AG08396 (cell line): Measurements from ENCODE around the gene FIG4.
"Not testable (repeated sequence)": the region's sequence is repeated elsewhere in the genome, so short reads cannot be mapped to it uniquely, and the experiment has no call there.

Experiments
- DNase-seq: peaks from one replicate; pipeline ENCODE4 v3.0.0; 2012; ENCODE audit warnings: low spot score, mixed read lengths

FIG4 gene

DNA sequence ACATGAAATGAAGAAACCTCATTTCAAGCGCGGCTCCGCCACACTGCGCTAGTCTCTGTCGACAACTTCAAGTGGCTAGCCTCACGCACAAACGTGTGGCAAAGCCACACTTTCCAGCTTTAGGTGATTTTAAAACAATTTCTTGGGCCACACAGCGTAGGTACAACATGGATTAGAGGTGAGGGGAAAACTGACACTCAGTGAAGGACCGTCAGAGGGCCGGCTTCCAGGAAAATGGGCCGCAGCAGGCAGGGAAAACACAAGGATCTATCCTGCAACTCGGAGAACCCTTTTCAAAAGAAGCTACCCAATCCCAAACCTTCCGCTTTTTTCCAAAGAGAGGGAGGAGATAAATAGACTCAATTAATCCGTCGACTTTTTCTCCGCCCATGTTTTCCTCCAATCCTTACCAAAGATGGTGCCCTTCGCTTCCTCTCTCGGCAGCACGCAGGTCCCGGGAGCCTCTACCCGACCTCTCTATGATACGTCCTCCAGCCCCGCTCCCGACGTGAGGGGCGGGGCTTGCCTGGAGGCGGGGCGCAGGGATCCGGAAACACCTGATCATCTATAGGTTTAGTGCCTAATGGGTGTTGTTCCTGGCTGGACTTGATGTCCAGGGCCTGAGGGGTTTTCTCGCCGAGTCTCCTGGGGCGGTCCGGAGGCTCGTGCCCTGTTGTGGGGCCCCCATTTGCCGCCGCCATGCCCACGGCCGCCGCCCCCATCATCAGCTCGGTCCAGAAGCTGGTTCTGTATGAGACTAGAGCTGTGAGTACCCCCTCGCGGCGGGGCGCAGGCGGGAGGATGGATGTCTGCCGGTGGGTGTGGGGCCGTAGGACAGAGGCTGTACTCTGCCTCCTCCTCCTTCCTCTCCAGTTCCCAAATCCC lies at the start of gene FIG4, which contains the start of gene AK9:
FIG4 (plus strand) TSS at position 560 of the 885 bp plus-strand sequence; CDS start at position 700, 140 bp downstream.
AK9 (minus strand) TSS at position 466 of the 885 bp plus-strand sequence. CDS start 15,457 bp downstream, outside the sequence.
- peak; percentile 90 for DNase-seq

GRCh38 chr6:109644131-109644530 lies 47.0 kb upstream of the FIG4 start:
- DNase-seq: no peak

DNA sequence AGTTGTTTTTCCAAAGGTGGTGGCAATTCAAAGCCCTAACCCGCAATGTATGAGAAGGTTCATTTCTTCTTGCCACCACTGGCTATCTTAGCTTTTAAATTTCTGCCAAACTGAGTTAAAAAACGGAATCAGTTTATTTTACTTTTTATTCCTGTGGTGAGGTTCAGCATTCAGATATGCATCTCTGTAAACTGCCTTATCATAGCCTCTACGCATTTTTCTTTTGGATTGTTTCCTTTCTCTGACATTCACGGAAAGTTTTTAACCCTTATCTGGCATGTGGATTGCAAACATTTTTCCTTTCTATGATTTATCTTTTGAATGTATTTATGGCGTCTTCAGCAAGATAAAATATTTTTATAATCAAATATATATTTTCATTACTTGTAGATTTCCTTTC lies 37.8 kb upstream of the FIG4 start:
- DNase-seq: no peak

- no peak for DNase-seq
Measured at GRCh38 chr6:109655761-109656262, 35.3 kb upstream of the FIG4 start.

- no peak for DNase-seq
Measured at GRCh38 chr6:109660526-109661320, 30.4 kb upstream of the FIG4 start.

DNA sequence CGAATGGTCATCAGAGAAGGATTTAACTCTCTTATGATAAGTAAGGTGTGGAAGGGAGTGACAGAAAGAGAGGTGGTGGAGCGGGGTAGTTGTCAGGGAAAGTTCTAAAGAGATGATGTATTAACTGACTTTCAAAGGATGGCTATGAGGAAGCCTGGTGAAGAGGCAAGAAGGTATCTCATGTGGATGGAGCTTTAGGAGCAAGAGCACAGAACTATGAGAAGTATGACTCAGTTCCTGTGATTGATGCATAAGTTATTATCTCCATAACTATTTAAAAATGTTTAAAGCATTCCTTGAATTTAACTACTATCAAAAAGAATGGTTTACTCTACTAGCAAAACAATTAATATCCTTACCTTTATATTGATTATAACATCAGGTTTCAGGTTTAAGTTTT lies 28.9 kb upstream of the FIG4 start:
- DNase-seq: no peak

DNA sequence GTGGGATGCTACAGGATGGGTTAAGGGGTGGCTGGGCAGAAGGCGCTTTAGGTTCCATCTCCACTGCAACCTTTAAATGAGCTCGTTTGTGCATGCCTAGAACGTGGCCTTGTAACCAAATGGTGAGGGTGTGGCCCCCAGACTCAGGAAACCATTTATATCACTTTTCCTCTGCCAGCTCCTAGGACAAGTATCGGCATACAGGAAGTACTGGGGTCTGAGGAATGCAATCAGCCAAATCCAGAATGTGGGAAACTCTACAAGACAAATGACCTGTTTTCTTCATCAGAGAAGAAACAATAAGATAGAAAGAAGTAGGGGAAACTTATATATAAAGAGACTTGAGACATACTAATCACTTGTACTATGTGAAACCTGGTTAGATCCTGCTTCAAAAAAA lies 21.3 kb upstream of the FIG4 start:
- no peak for DNase-seq

GRCh38 chr6:109671733-109672132 lies 19.4 kb upstream of the FIG4 start:
- no peak for DNase-seq

GRCh38 chr6:109672175-109672574 lies 18.9 kb upstream of the FIG4 start:
- DNase-seq: no peak

- no peak for DNase-seq
Measured at GRCh38 chr6:109672839-109673238, 18.3 kb upstream of the FIG4 start.

DNA sequence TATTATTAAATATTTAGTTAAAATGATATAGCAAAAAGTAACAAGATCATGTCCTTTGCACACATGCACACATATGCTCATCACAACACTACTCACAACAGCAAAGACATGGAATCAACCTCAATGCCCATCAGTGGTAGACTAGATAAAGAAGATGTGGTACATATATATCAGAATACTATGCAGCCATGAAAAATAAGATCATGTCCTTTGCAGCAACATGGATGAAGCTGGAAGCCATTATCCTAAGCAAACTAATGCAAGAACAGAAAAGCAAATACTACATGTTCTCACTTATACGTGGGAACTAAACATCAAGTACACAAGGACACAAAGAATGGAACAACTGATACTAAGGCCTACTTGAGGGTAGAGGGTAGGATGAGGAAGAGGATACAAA lies 14.4 kb upstream of the FIG4 start:
- no peak for DNase-seq

GRCh38 chr6:109678240-109678639 lies 12.9 kb upstream of the FIG4 start:
- DNase-seq: no peak

GRCh38 chr6:109678661-109679505 lies 12.2 kb upstream of the FIG4 start:
- DNase-seq: not testable (repeated sequence)

- no peak for DNase-seq
Measured at GRCh38 chr6:109686566-109687265, 4.4 kb upstream of the FIG4 start.

GRCh38 chr6:109687271-109687761 lies 3.8 kb upstream of the FIG4 start:
- DNase-seq: peak; percentile 66

DNA sequence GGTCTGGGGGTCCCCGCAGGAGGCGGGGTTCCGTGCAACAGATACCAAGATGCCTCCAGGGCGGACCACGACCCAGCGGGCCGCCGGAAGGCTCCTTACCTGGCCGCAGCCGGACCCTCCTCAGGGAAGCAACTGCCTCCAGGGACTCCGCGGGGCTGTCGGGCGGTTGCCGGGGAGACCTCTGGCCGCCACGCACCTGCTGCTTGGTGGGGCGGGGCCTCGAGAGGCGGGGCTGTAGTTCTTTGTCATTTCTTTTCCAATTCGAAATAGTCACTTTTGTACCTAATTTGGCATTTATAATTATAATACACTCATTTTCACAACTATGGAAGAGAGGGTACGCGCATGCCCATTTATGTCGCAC lies 741 bp upstream of the FIG4 start:
- DNase-seq: peak; percentile 13

- DNase-seq: no peak
Measured at GRCh38 chr6:109693111-109693510, 2.0 kb downstream of the FIG4 start.

DNA sequence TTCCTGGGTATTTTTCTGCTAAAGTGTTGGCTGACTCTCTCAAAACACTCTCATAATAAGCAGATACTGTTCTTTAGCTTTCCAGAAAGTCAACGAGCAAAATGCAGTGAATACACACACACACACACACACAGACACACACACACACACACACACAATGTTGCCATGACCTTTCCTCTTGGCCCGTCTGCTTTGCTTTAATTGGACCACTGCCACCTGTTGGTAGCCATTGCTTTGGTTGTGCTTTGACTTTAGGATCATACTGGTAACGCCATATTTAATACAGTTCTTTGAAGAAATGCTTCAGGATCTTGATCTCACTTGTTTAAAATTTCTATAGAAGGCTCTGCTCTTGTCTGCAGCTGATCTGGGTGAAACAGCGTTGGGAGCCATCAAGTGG lies 4.4 kb downstream of the FIG4 start:
- DNase-seq: no peak

GRCh38 chr6:109696355-109696754 lies 5.3 kb downstream of the FIG4 start:
- no peak for DNase-seq

DNA sequence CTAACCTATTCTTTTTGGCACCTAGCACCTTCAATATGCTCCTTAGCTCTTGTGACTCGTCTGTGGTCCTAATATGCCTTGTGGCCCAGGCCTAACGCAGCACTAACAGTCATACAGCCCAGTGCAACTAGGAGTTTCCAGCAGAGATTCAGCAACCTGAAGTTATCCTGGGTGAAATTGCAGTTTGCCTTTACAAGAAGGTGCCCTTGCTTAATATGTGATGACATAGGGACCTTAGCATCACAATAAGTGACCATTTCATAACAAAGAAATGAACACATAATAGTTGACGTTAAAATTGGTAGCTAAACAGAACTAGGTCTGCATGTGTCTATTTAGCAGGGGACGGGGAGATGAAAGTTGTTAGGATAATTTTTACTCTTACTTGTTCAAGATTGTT lies 10.1 kb downstream of the FIG4 start:
- no peak for DNase-seq

DNA sequence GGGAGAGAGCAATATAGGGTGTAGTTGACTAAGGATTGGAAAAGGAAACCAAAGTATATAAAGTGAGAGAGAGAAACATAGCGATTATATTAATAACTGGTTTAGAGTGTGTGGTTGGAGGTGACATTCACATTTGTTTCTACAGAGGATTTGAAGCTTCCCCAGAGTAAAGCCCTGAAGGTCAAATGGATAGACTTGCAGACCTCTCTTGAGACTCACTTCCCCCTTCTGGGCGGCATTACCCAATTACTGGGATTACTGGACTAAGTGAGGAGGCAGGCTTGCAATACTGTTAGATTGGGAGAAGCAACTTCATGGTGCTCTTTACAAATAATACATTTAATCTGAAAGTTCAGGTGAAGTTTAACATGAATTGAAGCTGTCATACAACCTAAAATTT lies 10.7 kb downstream of the FIG4 start:
- DNase-seq: no peak
